WTC11 (cell line): ENCODE measurements around the gene SHMT1.

Experiments used
- ATF1 ChIP-seq: sonication (generic); formaldehyde crosslinking; IDR thresholded peaks from 2 replicates; pipeline ENCODE4 v1.8.1; 2023; ENCODE audit warnings: mild to moderate bottlenecking, moderate library complexity, missing genetic modification reagents
- MXD4 ChIP-seq: fragments of 250-450 bp; sonication (Bioruptor Pico); IDR thresholded peaks from 2 replicates; pipeline ENCODE4 v1.8.0; 2021; ENCODE audit warnings: mild to moderate bottlenecking, moderate library complexity, borderline replicate concordance
- NR2C2 ChIP-seq: sonication (generic); formaldehyde crosslinking; IDR thresholded peaks from 2 replicates; pipeline ENCODE4 v1.8.0; 2022; ENCODE audit warnings: mild to moderate bottlenecking, missing genetic modification reagents
- NR3C1 ChIP-seq: sonication (generic); formaldehyde crosslinking; conservative IDR thresholded peaks from 2 replicates; pipeline ENCODE4 v1.8.1; 2023; ENCODE audit warnings: low read depth, mild to moderate bottlenecking, missing genetic modification reagents
- PRDM15 ChIP-seq: sonication (generic); formaldehyde crosslinking; IDR thresholded peaks from 2 replicates; pipeline ENCODE4 v1.8.0; 2022; ENCODE audit warnings: missing genetic modification reagents
- ZBTB21 ChIP-seq: sonication (generic); formaldehyde crosslinking; IDR thresholded peaks from 2 replicates; pipeline ENCODE4 v1.8.1; 2023; ENCODE audit warnings: mild to moderate bottlenecking, missing genetic modification reagents, borderline replicate concordance
- ZNF138 ChIP-seq: sonication (generic); formaldehyde crosslinking; conservative IDR thresholded peaks from 2 replicates; pipeline ENCODE4 v1.8.1; 2022; ENCODE audit warnings: mild to moderate bottlenecking, moderate library complexity, missing genetic modification reagents
- ZNF416 ChIP-seq: fragments of 250-450 bp; sonication (Bioruptor Pico); IDR thresholded peaks from 2 replicates; pipeline ENCODE4 v1.9.0; 2021; ENCODE audit warnings: mild to moderate bottlenecking, inconsistent platforms
- ZNF512 ChIP-seq: sonication (generic); formaldehyde crosslinking; IDR thresholded peaks from 2 replicates; pipeline ENCODE4 v1.8.1; 2022; ENCODE audit warnings: missing genetic modification reagents, borderline replicate concordance
- TF ChIP-seq, protein P1 (sequence below): fragments of 200-600 bp; IDR thresholded peaks from 2 replicates; pipeline ENCODE4 v1.8.0; 2022; ENCODE audit warnings: antibody characterized with exemption
- TF ChIP-seq, protein P2 (sequence below): sonication (generic); formaldehyde crosslinking; IDR thresholded peaks from 2 replicates; pipeline ENCODE4 v1.8.1; 2023; ENCODE audit warnings: mild to moderate bottlenecking, missing genetic modification reagents
- TF ChIP-seq, protein P3 (sequence below): sonication (generic); formaldehyde crosslinking; IDR thresholded peaks from 2 replicates; pipeline ENCODE4 v1.8.1; 2023; ENCODE audit warnings: mild to moderate bottlenecking, missing genetic modification reagents, moderate library complexity

DNA sequence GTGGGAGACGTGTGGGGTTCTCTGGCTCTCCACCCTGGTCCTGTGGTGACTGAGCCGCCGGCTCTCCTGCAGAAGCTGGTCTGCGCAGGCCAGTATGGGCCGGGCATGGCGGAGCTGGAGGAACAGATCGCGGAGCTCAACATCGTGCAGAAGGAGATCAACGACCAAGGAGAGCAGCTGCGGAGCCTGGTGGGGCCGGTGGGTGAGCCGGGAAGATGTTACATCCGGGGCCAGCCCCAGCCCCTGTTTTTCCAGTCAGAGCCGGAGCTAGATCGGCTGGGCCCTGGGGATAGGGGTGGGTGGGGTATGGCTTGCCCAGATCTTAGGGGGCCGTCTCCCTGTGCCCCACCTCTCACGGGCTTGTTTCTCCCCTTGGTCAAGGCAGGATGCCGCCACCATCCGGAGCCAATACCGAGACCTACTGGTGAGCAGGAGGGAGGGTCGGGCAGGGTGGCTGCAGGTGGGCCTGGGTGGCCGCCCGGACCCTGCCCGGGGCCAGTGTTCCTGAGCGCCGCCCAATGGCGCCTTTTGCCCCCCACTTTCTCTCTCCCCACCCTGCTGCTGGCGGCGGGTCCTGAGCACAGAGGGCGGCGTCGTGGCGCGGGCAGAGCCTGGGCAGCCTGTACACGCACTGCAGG lies 19.2 kb upstream of the SHMT1 start:
- TF ChIP-seq MXD4 (CRISPR knock-in tag), result no peak
- TF ChIP-seq NR3C1 (CRISPR knock-in tag), result no peak
- no peak for TF ChIP-seq ATF1
- TF ChIP-seq ZNF138 (CRISPR knock-in tag), result no peak
- TF ChIP-seq PRDM15 (CRISPR knock-in tag), result no peak
- TF ChIP-seq ZNF416 (CRISPR knock-in tag), result no peak
- TF ChIP-seq, protein P1, sequence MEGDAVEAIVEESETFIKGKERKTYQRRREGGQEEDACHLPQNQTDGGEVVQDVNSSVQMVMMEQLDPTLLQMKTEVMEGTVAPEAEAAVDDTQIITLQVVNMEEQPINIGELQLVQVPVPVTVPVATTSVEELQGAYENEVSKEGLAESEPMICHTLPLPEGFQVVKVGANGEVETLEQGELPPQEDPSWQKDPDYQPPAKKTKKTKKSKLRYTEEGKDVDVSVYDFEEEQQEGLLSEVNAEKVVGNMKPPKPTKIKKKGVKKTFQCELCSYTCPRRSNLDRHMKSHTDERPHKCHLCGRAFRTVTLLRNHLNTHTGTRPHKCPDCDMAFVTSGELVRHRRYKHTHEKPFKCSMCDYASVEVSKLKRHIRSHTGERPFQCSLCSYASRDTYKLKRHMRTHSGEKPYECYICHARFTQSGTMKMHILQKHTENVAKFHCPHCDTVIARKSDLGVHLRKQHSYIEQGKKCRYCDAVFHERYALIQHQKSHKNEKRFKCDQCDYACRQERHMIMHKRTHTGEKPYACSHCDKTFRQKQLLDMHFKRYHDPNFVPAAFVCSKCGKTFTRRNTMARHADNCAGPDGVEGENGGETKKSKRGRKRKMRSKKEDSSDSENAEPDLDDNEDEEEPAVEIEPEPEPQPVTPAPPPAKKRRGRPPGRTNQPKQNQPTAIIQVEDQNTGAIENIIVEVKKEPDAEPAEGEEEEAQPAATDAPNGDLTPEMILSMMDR, result no peak
- TF ChIP-seq, protein P2, sequence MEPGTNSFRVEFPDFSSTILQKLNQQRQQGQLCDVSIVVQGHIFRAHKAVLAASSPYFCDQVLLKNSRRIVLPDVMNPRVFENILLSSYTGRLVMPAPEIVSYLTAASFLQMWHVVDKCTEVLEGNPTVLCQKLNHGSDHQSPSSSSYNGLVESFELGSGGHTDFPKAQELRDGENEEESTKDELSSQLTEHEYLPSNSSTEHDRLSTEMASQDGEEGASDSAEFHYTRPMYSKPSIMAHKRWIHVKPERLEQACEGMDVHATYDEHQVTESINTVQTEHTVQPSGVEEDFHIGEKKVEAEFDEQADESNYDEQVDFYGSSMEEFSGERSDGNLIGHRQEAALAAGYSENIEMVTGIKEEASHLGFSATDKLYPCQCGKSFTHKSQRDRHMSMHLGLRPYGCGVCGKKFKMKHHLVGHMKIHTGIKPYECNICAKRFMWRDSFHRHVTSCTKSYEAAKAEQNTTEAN, result no peak
- TF ChIP-seq, protein P3, sequence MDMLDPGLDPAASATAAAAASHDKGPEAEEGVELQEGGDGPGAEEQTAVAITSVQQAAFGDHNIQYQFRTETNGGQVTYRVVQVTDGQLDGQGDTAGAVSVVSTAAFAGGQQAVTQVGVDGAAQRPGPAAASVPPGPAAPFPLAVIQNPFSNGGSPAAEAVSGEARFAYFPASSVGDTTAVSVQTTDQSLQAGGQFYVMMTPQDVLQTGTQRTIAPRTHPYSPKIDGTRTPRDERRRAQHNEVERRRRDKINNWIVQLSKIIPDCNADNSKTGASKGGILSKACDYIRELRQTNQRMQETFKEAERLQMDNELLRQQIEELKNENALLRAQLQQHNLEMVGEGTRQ, result no peak
- no peak for TF ChIP-seq ZBTB21 (CRISPR knock-in tag)
- no peak for TF ChIP-seq NR2C2
- no peak for TF ChIP-seq ZNF512 (CRISPR knock-in tag)
